ENCODE results near the gene NFIA. TPM values are rescaled to one million over a fixed set of nuclear protein-coding genes. Genes with fewer than 3 reads are reported as not detected.
"Not testable (repeated sequence)": the region's sequence is repeated elsewhere in the genome, so short reads cannot be mapped to it uniquely, and the experiment has no call there.

NFIA gene
- total RNA-seq, 1 donor from 2014 or later, result 163 TPM

GRCh38 chr1:61070054-61070453, 12.3 kb upstream of the NFIA start:
- H3K36me3 Mint-ChIP-seq, result no peaks in the 10 kb centered on the region
- H3K27ac Mint-ChIP-seq, result no peak overlapping the region
- H3K4me1 Mint-ChIP-seq, result no peaks in the 10 kb centered on the region
- TF ChIP-seq CTCF (IDR thresholded peaks at IDR 0.05; ENCODE audit: unreplicated experiment), result no peak
- H3K4me3 Mint-ChIP-seq, result no peak overlapping the region
- H3K27me3 Mint-ChIP-seq (ENCODE audit: low read depth), result no peaks in the 10 kb centered on the region
- H3K9me3 Mint-ChIP-seq, result no peaks in the 10 kb centered on the region
- DNase-seq (ENCODE audit: low spot score in 2 of 2, unreplicated experiment in 2 of 2), result no peak

DNA sequence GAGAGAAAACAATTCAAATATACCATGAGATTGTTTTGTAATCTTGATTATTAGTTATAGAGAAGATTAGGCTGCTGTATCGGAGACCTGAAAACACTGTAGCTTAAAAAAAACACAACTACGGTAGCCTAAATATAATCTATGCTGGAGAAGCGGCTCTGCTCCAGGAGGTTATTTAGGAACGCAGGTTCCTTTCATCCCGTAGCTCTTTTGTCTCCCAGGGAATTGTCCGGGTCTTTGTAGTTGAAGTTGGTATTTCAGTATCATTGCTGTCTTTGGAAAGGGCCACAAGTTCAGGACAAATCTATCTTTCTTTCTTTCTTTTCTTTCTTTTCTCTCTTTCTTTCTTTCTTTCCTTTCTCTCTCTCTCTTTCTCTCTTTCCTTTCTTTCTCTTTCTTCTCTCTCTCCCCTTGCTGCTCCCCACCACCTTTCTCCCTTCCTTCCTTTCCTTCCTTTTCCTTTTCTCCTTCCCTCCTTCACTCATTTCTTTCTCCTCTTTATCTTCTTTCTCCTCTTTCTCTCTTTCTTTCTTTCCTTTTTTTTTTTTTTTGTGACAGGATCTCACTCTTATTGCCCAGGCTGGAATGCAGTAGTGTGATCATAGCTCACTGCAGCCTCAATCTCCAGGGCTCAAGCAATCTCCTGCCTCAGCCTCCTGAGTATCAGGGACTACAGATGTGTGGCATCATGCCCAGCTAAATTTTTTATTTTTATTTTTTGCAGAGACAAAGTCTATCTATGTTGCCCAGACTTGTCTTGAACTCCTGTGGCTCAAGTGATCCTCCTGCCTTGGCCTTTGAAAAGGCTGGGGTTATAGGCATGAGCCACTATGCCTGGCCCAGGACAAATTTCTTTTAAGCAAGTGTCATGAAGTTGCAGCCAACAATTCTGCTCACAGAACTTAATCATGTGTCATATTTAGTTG, 10.9 kb upstream of the NFIA start:
- H3K36me3 Mint-ChIP-seq, result no peaks in the 10 kb centered on the region
- DNase-seq (ENCODE audit: low spot score in 2 of 2, unreplicated experiment in 2 of 2), result no peak
- peaks cover 6% of the 10 kb centered on the region for H3K4me1 Mint-ChIP-seq
- H3K4me3 Mint-ChIP-seq, result no peak overlapping the region
- H3K27ac Mint-ChIP-seq, result no peak overlapping the region
- no peaks in the 10 kb centered on the region for H3K27me3 Mint-ChIP-seq (ENCODE audit: low read depth)
- no peak for TF ChIP-seq CTCF (IDR thresholded peaks at IDR 0.05; ENCODE audit: unreplicated experiment)
- no peaks in the 10 kb centered on the region for H3K9me3 Mint-ChIP-seq

DNA sequence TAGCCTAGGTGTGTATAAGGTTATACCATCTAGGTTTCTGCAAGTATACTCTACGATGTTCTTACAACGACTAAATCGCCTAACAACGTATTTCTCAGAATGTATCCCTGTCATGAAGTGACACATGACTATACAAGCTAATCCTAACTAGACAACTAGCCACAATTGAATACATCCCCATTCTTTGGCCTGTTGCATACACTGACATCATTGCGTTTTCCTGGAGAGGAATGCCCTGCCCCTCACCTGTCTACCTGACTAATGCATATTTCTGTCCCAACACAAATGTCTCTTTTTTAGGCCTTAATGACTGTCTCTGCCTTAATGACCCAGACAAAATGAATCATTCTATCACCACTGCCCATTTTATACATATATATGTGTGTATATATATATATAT, 8.5 kb upstream of the NFIA start:
- no peak for DNase-seq (ENCODE audit: low spot score in 2 of 2, unreplicated experiment in 2 of 2)
- H3K27me3 Mint-ChIP-seq (ENCODE audit: low read depth), result no peaks in the 10 kb centered on the region
- peaks cover 20% of the 10 kb centered on the region for H3K4me1 Mint-ChIP-seq
- no peak overlapping the region for H3K27ac Mint-ChIP-seq
- H3K4me3 Mint-ChIP-seq, result no peak overlapping the region
- no peaks in the 10 kb centered on the region for H3K36me3 Mint-ChIP-seq
- H3K9me3 Mint-ChIP-seq, result no peaks in the 10 kb centered on the region
- TF ChIP-seq CTCF (IDR thresholded peaks at IDR 0.05; ENCODE audit: unreplicated experiment), result no peak

- Mint-ChIP-seq H3K27ac (peak overlapping the region; percentile 98), H3K4me1 (peaks cover 38% of the 10 kb centered on the region), H3K4me3 (peak overlapping the region; percentile 80)
- not testable (repeated sequence) for H3K9me3 Mint-ChIP-seq; H3K36me3 Mint-ChIP-seq; H3K27me3 Mint-ChIP-seq (ENCODE audit: low read depth); DNase-seq (ENCODE audit: low spot score in 2 of 2, unreplicated experiment in 2 of 2)
These were observed 6.5 kb upstream of the NFIA start for GRCh38 chr1:61075833-61076232.

GRCh38 chr1:61076728-61077675, 5.4 kb upstream of the NFIA start:
- Mint-ChIP-seq H3K4me1 (peaks cover 45% of the 10 kb centered on the region), H3K4me3 (peak overlapping the region; percentile 80), H3K27ac (peak overlapping the region; percentile 98), H3K27me3 (ENCODE audit: low read depth) (no peaks in the 10 kb centered on the region), H3K36me3 (no peaks in the 10 kb centered on the region), H3K9me3 (no peaks in the 10 kb centered on the region)
- DNase-seq (ENCODE audit: low spot score in 2 of 2, unreplicated experiment in 2 of 2), result peak; percentile 81 to 85
- TF ChIP-seq CTCF (IDR thresholded peaks at IDR 0.05; ENCODE audit: unreplicated experiment), result no peak
